HL-60 (cell line): ENCODE results near the gene CTNNA2.

Source experiments
- DNase-seq, 2 experiments: peaks; one replicate each; pipeline ENCODE4 v3.0.0-alpha.2; 2010 to 2020; ENCODE audit warnings: low read depth in 1 of 2, low spot score in 1 of 2
- H3K27ac ChIP-seq: fragments of 250-450 bp; sonication (Bioruptor Pico); replicated peaks from 2 replicates; pipeline ENCODE4 v1.5.1; 2020; ENCODE audit warnings: mild to moderate bottlenecking, moderate library complexity
- H3K27me3 ChIP-seq: fragments of 250-450 bp; sonication (Bioruptor Pico); 2 replicates; pipeline ENCODE4 v1.5.1; 2021; ENCODE audit warnings: mild to moderate bottlenecking, moderate library complexity; ENCODE audit not compliant: insufficient read depth, poor library complexity, severe bottlenecking
- H3K4me3 ChIP-seq: replicated peaks from 2 replicates; pipeline ENCODE4 v1.5.1; 2011; ENCODE audit warnings: mild to moderate bottlenecking, control low read depth, low read length; ENCODE audit not compliant: insufficient read depth
- CTCF ChIP-seq: IDR thresholded peaks from one replicate; pipeline ENCODE4 v1.5.1; 2011; ENCODE audit warnings: low read length, control low read depth, inconsistent platforms; ENCODE audit not compliant: insufficient read depth
- GABPA ChIP-seq: IDR thresholded peaks from 2 replicates; pipeline ENCODE4 v1.6.1; 2012; ENCODE audit warnings: low read depth
- POLR2AphosphoS5 ChIP-seq: IDR thresholded peaks from 2 replicates; pipeline ENCODE4 v1.6.1; 2012; ENCODE audit warnings: low read depth
- SPI1 ChIP-seq: IDR thresholded peaks from 2 replicates; pipeline ENCODE4 v1.6.1; 2012; ENCODE audit warnings: low read depth, mild to moderate bottlenecking, borderline replicate concordance
- TF ChIP-seq, protein P1 (sequence below): IDR thresholded peaks from 2 replicates; pipeline ENCODE4 v1.6.1; 2012; ENCODE audit warnings: low read depth; ENCODE audit not compliant: insufficient replicate concordance

CTNNA2 gene

GRCh38 chr2:79604748-79605147 lies 91.9 kb downstream of the CTNNA2 start:
- no peak overlapping the region for H3K27ac ChIP-seq
- TF ChIP-seq GABPA = no peak
- TF ChIP-seq CTCF = no peak
- TF ChIP-seq, protein P1, sequence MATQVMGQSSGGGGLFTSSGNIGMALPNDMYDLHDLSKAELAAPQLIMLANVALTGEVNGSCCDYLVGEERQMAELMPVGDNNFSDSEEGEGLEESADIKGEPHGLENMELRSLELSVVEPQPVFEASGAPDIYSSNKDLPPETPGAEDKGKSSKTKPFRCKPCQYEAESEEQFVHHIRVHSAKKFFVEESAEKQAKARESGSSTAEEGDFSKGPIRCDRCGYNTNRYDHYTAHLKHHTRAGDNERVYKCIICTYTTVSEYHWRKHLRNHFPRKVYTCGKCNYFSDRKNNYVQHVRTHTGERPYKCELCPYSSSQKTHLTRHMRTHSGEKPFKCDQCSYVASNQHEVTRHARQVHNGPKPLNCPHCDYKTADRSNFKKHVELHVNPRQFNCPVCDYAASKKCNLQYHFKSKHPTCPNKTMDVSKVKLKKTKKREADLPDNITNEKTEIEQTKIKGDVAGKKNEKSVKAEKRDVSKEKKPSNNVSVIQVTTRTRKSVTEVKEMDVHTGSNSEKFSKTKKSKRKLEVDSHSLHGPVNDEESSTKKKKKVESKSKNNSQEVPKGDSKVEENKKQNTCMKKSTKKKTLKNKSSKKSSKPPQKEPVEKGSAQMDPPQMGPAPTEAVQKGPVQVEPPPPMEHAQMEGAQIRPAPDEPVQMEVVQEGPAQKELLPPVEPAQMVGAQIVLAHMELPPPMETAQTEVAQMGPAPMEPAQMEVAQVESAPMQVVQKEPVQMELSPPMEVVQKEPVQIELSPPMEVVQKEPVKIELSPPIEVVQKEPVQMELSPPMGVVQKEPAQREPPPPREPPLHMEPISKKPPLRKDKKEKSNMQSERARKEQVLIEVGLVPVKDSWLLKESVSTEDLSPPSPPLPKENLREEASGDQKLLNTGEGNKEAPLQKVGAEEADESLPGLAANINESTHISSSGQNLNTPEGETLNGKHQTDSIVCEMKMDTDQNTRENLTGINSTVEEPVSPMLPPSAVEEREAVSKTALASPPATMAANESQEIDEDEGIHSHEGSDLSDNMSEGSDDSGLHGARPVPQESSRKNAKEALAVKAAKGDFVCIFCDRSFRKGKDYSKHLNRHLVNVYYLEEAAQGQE = no peak
- TF ChIP-seq SPI1 = no peak
- no peak for TF ChIP-seq POLR2AphosphoS5
- H3K27me3 ChIP-seq = no peaks in the 10 kb centered on the region
- H3K4me3 ChIP-seq = no peak overlapping the region
- no peak for DNase-seq

DNA sequence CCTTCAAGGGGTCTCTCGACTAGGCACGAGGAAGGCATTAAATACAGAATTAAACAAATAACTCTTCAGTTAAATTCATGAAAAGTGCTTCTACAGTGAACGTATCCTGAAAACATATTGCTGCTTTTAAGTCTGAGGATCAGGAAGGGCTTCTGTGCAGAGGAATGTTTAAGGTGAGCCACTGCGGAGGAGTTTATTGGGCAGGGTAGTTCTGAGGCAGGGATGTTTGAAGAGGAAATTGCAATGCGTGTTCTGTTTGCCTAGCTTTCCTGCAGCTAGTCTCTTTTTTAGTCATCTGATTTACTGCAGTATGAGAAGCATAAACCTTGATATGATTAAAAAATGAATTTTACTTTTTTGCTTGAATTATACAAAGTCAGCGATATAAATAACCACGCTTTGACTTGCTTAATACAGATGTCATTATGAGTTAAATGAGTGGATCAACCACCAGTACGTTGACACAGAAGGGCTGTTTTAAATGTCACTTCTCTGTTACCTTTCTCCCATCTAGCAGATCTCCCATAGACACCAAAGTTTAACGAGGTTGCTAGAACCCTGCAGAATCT lies 98.7 kb downstream of the CTNNA2 start:
- no peak for DNase-seq
- no peak overlapping the region for H3K27ac ChIP-seq
- H3K4me3 ChIP-seq = no peak overlapping the region
- TF ChIP-seq, protein P1 = no peak
- no peak for TF ChIP-seq POLR2AphosphoS5
- TF ChIP-seq CTCF = no peak
- TF ChIP-seq SPI1 = no peak
- H3K27me3 ChIP-seq = no peaks in the 10 kb centered on the region

DNA sequence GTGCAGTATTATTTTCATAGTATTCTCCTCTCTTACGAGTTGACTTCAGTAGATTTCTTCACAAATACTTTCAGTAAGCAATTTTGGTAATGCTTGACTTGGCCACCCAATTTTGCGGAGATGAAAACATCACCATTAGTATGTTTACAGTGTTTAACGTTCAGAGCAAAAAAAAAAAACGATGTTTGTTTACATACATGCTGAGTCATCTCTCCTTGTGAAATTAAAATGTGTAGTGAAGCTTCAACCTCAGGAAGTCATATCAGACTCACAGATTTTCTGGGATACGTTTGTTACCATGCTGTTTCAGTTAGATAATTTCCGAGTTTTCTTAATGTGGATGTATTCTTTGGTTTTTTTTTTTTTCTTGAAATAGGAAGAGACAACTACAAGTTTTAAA lies 100.1 kb downstream of the CTNNA2 start:
- H3K4me3 ChIP-seq = no peak overlapping the region
- H3K27ac ChIP-seq = no peak overlapping the region
- H3K27me3 ChIP-seq = no peaks in the 10 kb centered on the region
- no peak for DNase-seq
- TF ChIP-seq SPI1 (no peak), POLR2AphosphoS5 (no peak), CTCF (no peak), GABPA (no peak)
- TF ChIP-seq, protein P1 = no peak
